Stomach (tissue), 19 donors: ENCODE results near the gene SPATA6L. TPM values are rescaled to one million over a fixed set of nuclear protein-coding genes. Genes with fewer than 3 reads are reported as not detected.

Experiments
- DNase-seq, 2 donors: peaks; one replicate each; pipeline versions ENCODE4 v3.0.0 to v3.0.0-alpha.2; 2013 to 2019
- H3K27ac ChIP-seq, 5 donors: fragments of 200-600 bp in 4 of 5; sonication (generic) in 4 of 5; one replicate each; pipeline ENCODE4 v1.5.1; 2013 to 2019; ENCODE audit warnings: mild to moderate bottlenecking in 1 of 5, moderate library complexity in 1 of 5
- H3K27me3 ChIP-seq, 3 donors: fragments of 200-600 bp; sonication (generic); one replicate each; pipeline ENCODE4 v1.5.1; 2017 to 2019; ENCODE audit warnings: mixed run types in 1 of 3
- H3K36me3 ChIP-seq, 4 donors: fragments of 200-600 bp; sonication (generic); 1 replicate in 3 of 4; 2 replicates in 1 of 4; pipeline ENCODE4 v1.5.1; 2016 to 2019
- H3K4me1 ChIP-seq, 4 donors: fragments of 200-600 bp; sonication (generic); one replicate each; pipeline ENCODE4 v1.5.1; 2016 to 2019
- H3K4me3 ChIP-seq, 4 donors: fragments of 200-600 bp; sonication (generic) in 3 of 4; one replicate each; pipeline ENCODE4 v1.5.1; 2016 to 2019; ENCODE audit warnings: mild to moderate bottlenecking in 1 of 4
- H3K9me3 ChIP-seq, 4 donors: fragments of 200-600 bp; sonication (generic); one replicate each; pipeline ENCODE4 v1.5.1; 2016 to 2019
- CTCF ChIP-seq, 7 experiments: fragments of 450-650 bp in 4 of 7; fragments of 200-600 bp in 3 of 7; sonication (generic) in 3 of 7; IDR thresholded peaks; one replicate each; pipeline ENCODE4 v1.5.1; 2016 to 2019; ENCODE audit warnings: antibody characterized with exemption in 7 of 7, control low read depth in 2 of 7, mild to moderate bottlenecking in 1 of 7
- EP300 ChIP-seq: sonication (generic); formaldehyde crosslinking; IDR thresholded peaks from one replicate; pipeline ENCODE4 v1.6.1; 2017; ENCODE audit warnings: antibody characterized with exemption
- POLR2A ChIP-seq, 4 donors: fragments of 450-650 bp; IDR thresholded peaks; one replicate each; pipeline ENCODE4 v1.6.1; 2016; ENCODE audit warnings: antibody characterized with exemption in 4 of 4, control low read depth in 2 of 4, mild to moderate bottlenecking in 1 of 4, moderate library complexity in 1 of 4
- POLR2AphosphoS5 ChIP-seq, 3 donors: sonication (generic); formaldehyde crosslinking; IDR thresholded peaks; one replicate each; pipeline ENCODE4 v1.6.1; 2016; ENCODE audit warnings: antibody characterized with exemption in 3 of 3
- WGBS, 5 donors: extraction: QIAGEN DNeasy Blood & Tissue Kit in 3 of 5; methylation state at CpG; one replicate each; pipeline versions ENCODE4 v1.1.5 to v1.1.7; 2013 to 2018; 5-methylcytosine and 5-hydroxymethylcytosine counted together
- intact Hi-C: fragments of 100-400 bp; cut with DNase I; formaldehyde crosslinking; loops from one replicate; pipeline ENCODE4 v1.15.1; 2023; ENCODE audit warnings: low total_unique reads
- long read RNA-seq, 10 donors: transcript quantifications; one replicate each; lab custom pipeline, GENCODE V29; 2026
- polyA plus RNA-seq, 3 donors: library from polyadenylated mRNA; stranded (reverse); fragments of 200-250 nt; gene quantifications; one replicate each; pipeline ENCODE4 v1.2.3, GENCODE V29; 2013
- total RNA-seq, 5 donors: library from RNA; depleted of rRNA; stranded (reverse); fragments of >200 nt; gene quantifications; one replicate each; pipeline versions ENCODE4 v1.1.0 to v1.2.3, GENCODE V29; 2014 to 2016
- donor health status: healthy with polysubstance abuse.
- donor health status: Bipolar disorder and iron deficiency.
- donor health status: healthy.

Gene SPATA6L, protein sequence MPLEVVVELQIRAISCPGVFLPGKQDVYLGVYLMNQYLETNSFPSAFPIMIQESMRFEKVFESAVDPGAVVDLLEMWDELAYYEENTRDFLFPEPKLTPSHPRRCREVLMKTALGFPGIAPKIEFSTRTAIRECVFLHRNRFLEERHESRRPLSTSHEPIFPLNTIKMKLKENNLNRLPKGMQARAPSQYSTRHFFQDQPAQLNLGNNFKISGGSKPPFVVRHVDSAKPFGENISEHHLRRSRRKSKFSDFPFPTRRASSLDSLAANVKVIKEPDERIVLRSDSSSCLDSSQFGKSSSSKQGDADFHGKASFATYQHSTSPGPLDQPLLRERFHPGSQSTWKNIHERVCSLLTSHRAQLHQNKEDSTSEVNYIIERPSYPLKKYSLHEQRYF
- total RNA-seq = 10 to 100 TPM in 2 of 5 donors, 1 to 10 TPM in 3; 5.4 to 32.7 (median 8.8) TPM
- polyA plus RNA-seq = 1 to 10 TPM; 2.3 to 4.8 (median 4.0) TPM
- long read RNA-seq, donor 1 = 0 reads
- long read RNA-seq, donor 2, partial matches to known transcripts = 17 of 17 reads
- long read RNA-seq, donor 2, other reads (novel, unspliced or antisense) = 0 of 17 reads
- long read RNA-seq, donor 3, partial matches to known transcripts = 0 of 1 reads
- long read RNA-seq, donor 3, other reads (novel, unspliced or antisense) = 0 of 1 reads
- long read RNA-seq, donor 4 = 0 reads
- long read RNA-seq, donor 5 = 0 reads
- long read RNA-seq, donor 6, partial matches to known transcripts = 5 of 5 reads
- long read RNA-seq, donor 6, other reads (novel, unspliced or antisense) = 0 of 5 reads
- long read RNA-seq, donor 7 = 0 reads
- long read RNA-seq, donor 8 = 0 reads
- long read RNA-seq, donor 9 = 0 reads
- long read RNA-seq, donor 10 = 0 reads

DNA sequence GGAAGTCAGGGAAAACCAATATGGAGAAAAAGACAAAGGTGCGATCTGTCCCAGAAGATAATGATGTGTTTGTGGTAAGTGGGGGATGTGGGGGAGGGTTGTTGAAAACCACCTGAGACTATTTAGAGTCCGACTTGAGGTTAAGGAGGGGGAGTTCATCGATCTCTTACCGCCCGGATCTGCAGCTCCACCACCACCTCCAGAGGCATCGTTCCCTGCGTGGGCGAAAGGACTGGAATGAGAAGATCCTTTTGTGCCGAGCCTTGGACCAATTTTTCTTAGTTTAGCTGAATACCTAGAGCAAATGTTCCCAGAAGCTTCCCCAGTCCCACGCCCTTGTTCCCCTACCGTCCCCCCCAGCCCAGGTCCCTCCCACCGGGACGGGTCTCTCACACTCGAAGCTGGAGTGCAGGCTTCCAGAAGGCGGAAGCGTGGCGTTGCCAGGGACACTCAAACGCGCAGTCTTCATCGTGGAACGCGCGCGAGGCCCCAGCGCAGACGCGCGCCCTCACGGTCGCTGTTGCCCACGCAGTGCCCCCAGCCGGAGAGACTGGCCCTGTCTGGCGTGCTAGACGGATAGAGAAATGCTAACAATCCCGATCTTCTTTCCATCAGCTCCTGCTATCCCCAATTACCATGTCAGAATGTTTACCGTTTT is at the start of gene SPATA6L:
TSS of gene SPATA6L (minus strand) at position 439 of the 658 bp plus-strand sequence. CDS start at position 209, 230 bp downstream.
- no peak for TF ChIP-seq EP300
- peak in 1 of 4 donors; percentile 16 for TF ChIP-seq POLR2A (IDR thresholded peaks at IDR 0.05)
- peak in 2 of 3 donors; percentile 56 to 66 for TF ChIP-seq POLR2AphosphoS5 (IDR thresholded peaks at IDR 0.05)
- Histone ChIP-seq H3K27ac (peak within 1 kb of the TSS; percentile 76 to 96 (median 81)), H3K36me3 (no peaks in the 10 kb centered on the region), H3K4me3 (peak within 1 kb of the TSS; percentile 45 to 77 (median 68)), H3K4me1 (peaks cover 28 to 54% (median 45%) of the 10 kb centered on the region in 4 donors), H3K27me3 (no peaks in the 10 kb centered on the region), H3K9me3 (no peaks in the 10 kb centered on the region)
- intact Hi-C loops = no loop called here
- 1% methylated on average over 33 to 36 of the region's 36 CpGs for WGBS, 5 donors
- DNase-seq = peak; percentile 75 to 93

DNA sequence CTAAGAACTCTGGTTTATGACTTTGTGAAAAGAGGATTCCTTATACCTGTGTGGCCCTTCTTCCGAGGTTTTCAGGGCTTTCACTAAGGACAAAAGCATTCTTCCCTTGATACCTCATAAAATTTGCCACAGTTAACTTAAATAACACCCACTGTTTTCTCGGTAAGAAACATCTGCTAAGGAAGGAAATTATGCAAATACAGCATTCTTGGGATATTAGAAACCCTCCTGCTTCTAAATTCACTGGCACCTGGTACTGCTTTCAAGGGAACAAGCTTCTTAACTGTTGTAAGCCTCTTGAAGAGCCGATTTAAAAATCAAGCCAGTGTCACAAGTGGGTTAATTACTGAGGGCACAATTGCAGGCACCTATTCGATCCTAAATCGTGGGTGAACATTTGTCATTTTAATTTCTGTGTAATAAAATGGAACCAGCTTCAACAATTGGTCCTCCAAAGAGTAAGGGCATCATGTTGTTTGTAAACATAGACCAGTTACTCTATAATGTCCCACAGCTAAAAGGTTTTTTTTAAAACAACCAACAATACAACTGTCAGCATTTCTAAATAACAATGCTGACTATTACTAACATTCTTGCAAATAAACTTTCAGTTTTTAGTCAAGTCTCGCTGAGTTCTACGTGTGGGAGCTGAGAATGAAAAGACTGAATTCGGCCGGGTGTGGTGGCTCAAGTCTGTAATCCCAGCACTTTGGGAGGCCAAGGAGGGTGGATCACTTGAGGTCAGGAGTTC is 48.2 kb upstream of the SPATA6L start:
- no peaks in the 10 kb centered on the region for H3K9me3 ChIP-seq
- no peak for TF ChIP-seq POLR2A (IDR thresholded peaks at IDR 0.05)
- no peak overlapping the region for H3K4me3 ChIP-seq
- intact Hi-C loops = no loop called here
- DNase-seq = no peak
- H3K27me3 ChIP-seq = no peaks in the 10 kb centered on the region
- WGBS, 5 donors = 77 to 88% (median 85%) methylated on average over 9 of the region's 9 CpGs
- H3K27ac ChIP-seq = no peak overlapping the region
- peaks cover 54 to 96% (median 93%) of the 10 kb centered on the region in 4 donors for H3K36me3 ChIP-seq
- H3K4me1 ChIP-seq = no peaks in the 10 kb centered on the region

DNA sequence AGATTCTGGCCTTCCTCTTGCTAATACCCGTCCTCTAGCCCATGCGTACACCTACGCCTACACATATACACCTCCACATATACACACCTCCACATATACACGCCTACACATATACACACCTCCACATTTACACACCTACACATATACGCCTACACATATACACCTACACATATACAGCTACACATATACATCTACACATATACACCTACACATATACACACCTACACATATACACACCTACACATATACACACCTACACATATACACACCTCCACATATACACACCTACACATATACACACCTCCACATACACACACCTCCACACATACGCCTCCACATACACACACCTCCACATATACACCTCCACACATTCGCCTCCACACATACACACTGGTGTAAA is 47.6 kb upstream of the SPATA6L start:
- Histone ChIP-seq H3K4me3 (no peak overlapping the region), H3K9me3 (no peaks in the 10 kb centered on the region), H3K27me3 (no peaks in the 10 kb centered on the region), H3K27ac (no peak overlapping the region), H3K4me1 (no peaks in the 10 kb centered on the region), H3K36me3 (peaks cover 49 to 96% (median 88%) of the 10 kb centered on the region in 4 donors)
- TF ChIP-seq CTCF (IDR thresholded peaks at IDR 0.05) (no peak), EP300 (no peak)
- 52 to 77% (median 65%) methylated on average over 7 of the region's 7 CpGs for WGBS, 5 donors
- intact Hi-C loops = no loop called here
- peak in 1 of 2 donors; percentile 4 for DNase-seq

DNA sequence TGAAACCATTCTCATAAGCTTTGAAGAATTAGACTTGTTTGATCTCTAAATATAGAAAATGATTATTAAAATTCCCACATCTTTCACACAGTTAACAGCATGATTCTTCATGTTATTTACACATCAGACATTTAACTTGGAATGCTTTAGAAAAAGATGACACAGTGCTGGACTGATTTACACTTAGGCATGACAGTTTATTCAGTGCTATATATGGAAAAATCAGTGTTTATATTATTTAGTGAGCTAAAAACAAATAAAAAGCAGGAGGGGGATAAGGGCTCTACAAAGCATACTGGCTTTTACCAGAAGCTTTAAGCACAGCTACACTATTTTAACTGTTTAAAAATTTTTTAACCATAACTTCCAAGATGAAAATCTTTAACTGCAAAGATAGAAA is 43.1 kb upstream of the SPATA6L start:
- no peak for TF ChIP-seq EP300
- no peak for TF ChIP-seq POLR2AphosphoS5 (IDR thresholded peaks at IDR 0.05)
- TF ChIP-seq CTCF (IDR thresholded peaks at IDR 0.05) = no peak
- TF ChIP-seq POLR2A (IDR thresholded peaks at IDR 0.05) = no peak
- no peak overlapping the region for H3K27ac ChIP-seq
- H3K36me3 ChIP-seq = peaks cover 24 to 90% (median 76%) of the 10 kb centered on the region in 4 donors
- H3K4me1 ChIP-seq = no peaks in the 10 kb centered on the region
- no peaks in the 10 kb centered on the region for H3K9me3 ChIP-seq
- no peak overlapping the region for H3K4me3 ChIP-seq
- intact Hi-C loops = no loop called here
- no peaks in the 10 kb centered on the region for H3K27me3 ChIP-seq
- no peak for DNase-seq
